HCT116 (cell line): ENCODE results near the gene KLRD1. TPM values are rescaled to one million over a fixed set of nuclear protein-coding genes. Genes with fewer than 3 reads are reported as not detected.
"Not testable (repeated sequence)": the region's sequence is repeated elsewhere in the genome, so short reads cannot be mapped to it uniquely, and the experiment has no call there.

Experiments
- ATAC-seq: fragments of 200-7000 bp; cut with Tn5 transposase; 2 replicates; pipeline ENCODE4 v1.9.1; 2020; ENCODE audit warnings: mild to moderate bottlenecking, moderate library complexity
- BruUV-seq: library from RNA; stranded (reverse); fragments of 400-500 nt; replicated peaks from 2 replicates; lab custom pipeline; 2021; lab: Mats Ljungman, UMichigan
- CTCF ChIA-PET: fragments of 300-600 bp; sonication (Branson Sonifier 250); formaldehyde crosslinking; loops from one replicate; lab custom pipeline; 2021; ENCODE audit warnings: antibody characterized with exemption; lab: Charles Lee
- POLR2A ChIA-PET: fragments of 300-600, 350-600 bp; sonication (Branson Sonifier 250); formaldehyde crosslinking; loops from one replicate; lab custom pipeline; 2021; ENCODE audit warnings: antibody characterized with exemption; lab: Charles Lee
- RAD21 ChIA-PET, 2 experiments: fragments of 300-600 bp; sonication (Branson Sonifier 250); formaldehyde crosslinking; loops; one replicate each; lab custom pipeline; 2023; ENCODE audit warnings: low total read pairs in 2 of 2; ENCODE audit not compliant: uncharacterized antibody in 2 of 2, unreplicated experiment in 2 of 2, low non-redundant PET in 1 of 2; lab: Charles Lee
- DNase-seq: peaks from one replicate; pipeline ENCODE4 v3.0.0-alpha.2; 2010; ENCODE audit warnings: low read depth, low spot score
- H2AFZ ChIP-seq: fragments of 200-600 bp; shearing (Covaris generic), sonication (generic); 2 replicates; pipeline ENCODE4 v1.6.1; 2017; ENCODE audit warnings: low read depth, mixed run types, mixed read lengths, antibody characterized with exemption, low read length; ENCODE audit not compliant: poor library complexity, severe bottlenecking
- H3K27ac ChIP-seq: 2 replicates; pipeline ENCODE4 v1.5.1; 2012; ENCODE audit warnings: low read depth, low read length
- H3K27me3 ChIP-seq: fragments of 200-600 bp; sonication (generic); 2 replicates; pipeline ENCODE4 v1.6.1; 2016; ENCODE audit warnings: mixed run types, low read length, mixed read lengths; ENCODE audit not compliant: insufficient read depth
- H3K36me3 ChIP-seq, 2 experiments: fragments of 200-500 bp in 1 of 2; fragments of 200-600 bp in 1 of 2; sonication (Bioruptor generic) in 1 of 2; sonication (generic) in 1 of 2; 2 replicates each; pipeline versions ENCODE4 v1.5.1 to v1.6.1; 2014 to 2016; ENCODE audit warnings: low read length in 2 of 2, inconsistent platforms in 1 of 2, mixed read lengths in 1 of 2, mixed run types in 1 of 2; ENCODE audit not compliant: insufficient read depth in 2 of 2, control insufficient read depth in 1 of 2
- H3K4me1 ChIP-seq, 2 experiments: fragments of 200-600 bp in 1 of 2; sonication (generic) in 1 of 2; 2 replicates each; pipeline versions ENCODE4 v1.5.1 to v1.6.1; 2012 to 2017; ENCODE audit warnings: low read length in 2 of 2, inconsistent platforms in 1 of 2, mild to moderate bottlenecking in 1 of 2, mixed read lengths in 1 of 2, mixed run types in 1 of 2, moderate library complexity in 1 of 2; ENCODE audit not compliant: insufficient read depth in 2 of 2, control insufficient read depth in 1 of 2
- H3K4me2 ChIP-seq: fragments of 200-600 bp; sonication (generic); 2 replicates; pipeline ENCODE4 v1.6.1; 2017; ENCODE audit warnings: mixed run types, low read length, mixed read lengths
- H3K4me3 ChIP-seq, 2 experiments: fragments of 200-600 bp in 1 of 2; sonication (generic) in 1 of 2; replicated peaks in 1 of 2; 2 replicates each; pipeline ENCODE4 v1.5.1; 2011 to 2016; ENCODE audit warnings: low read length in 2 of 2, control low read depth in 1 of 2, low read depth in 1 of 2, mild to moderate bottlenecking in 1 of 2, mixed read lengths in 1 of 2, mixed run types in 1 of 2
- H3K79me2 ChIP-seq: fragments of 200-600 bp; sonication (generic); 2 replicates; pipeline ENCODE4 v1.6.1; 2017; ENCODE audit warnings: mild to moderate bottlenecking, mixed run types, low read length, moderate library complexity, mixed read lengths; ENCODE audit not compliant: insufficient read depth
- H3K9ac ChIP-seq: fragments of 200-600 bp; sonication (generic); 2 replicates; pipeline ENCODE4 v1.6.1; 2016; ENCODE audit warnings: low read length, mixed read lengths
- H3K9me2 ChIP-seq: fragments of 200-600 bp; sonication (generic), shearing (Covaris generic); 2 replicates; pipeline ENCODE4 v1.6.1; 2017; ENCODE audit warnings: mixed run types, mild to moderate bottlenecking, moderate library complexity; ENCODE audit not compliant: insufficient read depth
- H3K9me3 ChIP-seq, 2 experiments: fragments of 200-500 bp in 1 of 2; fragments of 200-600 bp in 1 of 2; sonication (Bioruptor generic) in 1 of 2; sonication (generic) in 1 of 2; 2 replicates each; pipeline ENCODE4 v1.6.1; 2014 to 2017; ENCODE audit warnings: low read length in 2 of 2, mixed read lengths in 2 of 2, inconsistent platforms in 1 of 2, low read depth in 1 of 2, mild to moderate bottlenecking in 1 of 2, mixed run types in 1 of 2, moderate library complexity in 1 of 2; ENCODE audit not compliant: control insufficient read depth in 1 of 2, insufficient read depth in 1 of 2
- H4K20me1 ChIP-seq: fragments of 200-600 bp; sonication (generic), shearing (Covaris generic); 2 replicates; pipeline ENCODE4 v1.6.1; 2017; ENCODE audit warnings: mixed run types, mild to moderate bottlenecking, moderate library complexity; ENCODE audit not compliant: insufficient read depth
- CBX3 ChIP-seq: IDR thresholded peaks from 2 replicates; pipeline ENCODE4 v1.6.1; 2012; ENCODE audit warnings: low read depth
- EZH2phosphoT487 ChIP-seq: fragments of 200-600 bp; IDR thresholded peaks from 2 replicates; pipeline ENCODE4 v1.6.1; 2018; ENCODE audit warnings: antibody characterized with exemption, borderline replicate concordance
- FOSL1 ChIP-seq: IDR thresholded peaks from 2 replicates; pipeline ENCODE4 v1.6.1; 2012; ENCODE audit warnings: low read depth
- JUND ChIP-seq: IDR thresholded peaks from 2 replicates; pipeline ENCODE4 v1.6.1; 2012
- RAD21 ChIP-seq: IDR thresholded peaks from 2 replicates; pipeline ENCODE4 v1.6.1; 2012; ENCODE audit warnings: low read depth, mild to moderate bottlenecking
- SP1 ChIP-seq: IDR thresholded peaks from 2 replicates; pipeline ENCODE4 v1.6.1; 2012; ENCODE audit warnings: low read depth
- TCF7L2 ChIP-seq: IDR thresholded peaks from 2 replicates; pipeline ENCODE4 v1.7.0; 2011; ENCODE audit warnings: borderline replicate concordance, inconsistent platforms; ENCODE audit not compliant: insufficient read depth, insufficient read length; ENCODE audit errors: extremely low read depth
- intact Hi-C: fragments of 100-400 bp; cut with micrococcal nuclease; formaldehyde crosslinking; loops from 2 replicates; pipeline ENCODE4 v1.10.0; 2022
- total RNA-seq: library from RNA; stranded (reverse); gene quantifications from one replicate; pipeline ENCODE4 v1.2.1, GENCODE V29; 2021; ENCODE audit not compliant: unreplicated experiment
- TF ChIP-seq, protein P1 (sequence below): IDR thresholded peaks from 2 replicates; pipeline ENCODE4 v1.6.1; 2012

Gene KLRD1
- total RNA-seq, 1 experiment from 2014 or later = 0.27 TPM

DNA sequence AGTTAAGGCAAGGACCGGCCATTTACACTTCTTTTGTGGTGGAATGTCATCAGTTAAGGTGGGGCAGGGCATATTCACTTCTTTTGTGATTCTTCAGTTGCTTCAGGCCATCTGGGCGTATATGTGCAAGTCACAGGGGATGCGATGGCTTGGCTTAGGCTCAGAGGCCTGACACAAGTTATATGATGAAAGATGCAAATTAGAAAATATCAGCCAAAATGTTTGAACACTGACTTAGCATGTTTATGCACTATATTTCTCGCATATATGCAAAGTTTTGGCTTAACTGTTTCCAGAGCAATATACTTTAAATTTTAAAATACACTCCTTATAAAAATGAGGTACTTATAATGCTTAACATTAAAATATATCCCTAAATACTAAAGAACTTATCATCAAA lies 30.8 kb downstream of the KLRD1 start:
- BruUV-seq, H3K79me2 ChIP-seq, H3K4me3 ChIP-seq, DNase-seq, H2AFZ ChIP-seq, H3K9ac ChIP-seq, ATAC-seq, H3K9me3 ChIP-seq, H3K9me2 ChIP-seq, H3K4me2 ChIP-seq, POLR2A ChIA-PET, H3K27ac ChIP-seq, H3K36me3 ChIP-seq, H3K27me3 ChIP-seq, RAD21 ChIA-PET, H4K20me1 ChIP-seq, CTCF ChIA-PET: not testable (repeated sequence)
- peaks cover 15 to 20% of the 10 kb centered on the region in 2 experiments for H3K4me1 ChIP-seq
- intact Hi-C loops = loop anchor here (2.0 to 10.0 kb wide), 2 partner anchors 336 to 1146 kb away; partner anchors contain the start of gene STYK1

DNA sequence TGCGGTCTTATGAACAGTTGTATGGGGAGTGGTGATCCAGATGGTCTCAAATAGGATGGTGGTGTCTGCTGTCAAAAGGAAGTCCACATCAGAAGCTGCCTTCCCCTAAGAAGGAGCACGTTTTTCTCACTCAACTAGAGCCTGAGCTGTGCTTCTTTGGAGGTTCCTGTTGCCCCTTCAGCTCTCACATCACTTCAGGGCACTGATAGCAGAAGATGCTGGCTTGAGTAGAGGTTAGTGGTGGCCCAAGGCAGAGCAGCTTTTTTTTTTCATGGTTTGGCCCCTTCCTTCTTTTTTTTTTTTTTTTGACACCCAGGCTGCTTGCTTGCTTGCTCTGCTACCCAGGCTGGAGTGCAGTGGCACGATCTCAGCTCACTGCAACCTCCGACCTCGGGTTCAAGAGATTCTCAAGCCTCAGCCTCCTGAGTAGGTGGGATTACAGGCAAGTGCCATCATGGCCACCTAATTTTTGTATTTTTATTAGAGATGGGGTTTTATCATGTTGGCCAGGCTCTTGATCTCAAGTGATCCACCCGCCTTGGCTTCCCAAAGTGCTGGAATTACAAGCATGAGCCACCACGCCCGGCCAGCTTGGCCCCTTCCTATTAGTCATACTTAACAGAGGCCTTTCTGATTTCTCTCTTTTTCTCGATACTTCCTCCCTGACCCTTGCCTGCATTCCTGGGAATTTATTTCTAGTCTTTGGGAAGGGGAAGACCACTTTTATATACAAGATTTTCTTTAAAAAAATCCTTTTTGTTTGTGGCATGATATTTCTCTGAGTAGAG lies 31.6 kb downstream of the KLRD1 start:
- H3K4me2 ChIP-seq = peak overlapping the region; percentile 52

GRCh38 chr12:10340946-10341345 lies 33.3 kb downstream of the KLRD1 start:
- H3K27ac ChIP-seq, H3K4me3 ChIP-seq, H3K4me2 ChIP-seq, H3K36me3 ChIP-seq, H2AFZ ChIP-seq, H3K79me2 ChIP-seq, H4K20me1 ChIP-seq, POLR2A ChIA-PET, CTCF ChIA-PET, ATAC-seq, H3K9ac ChIP-seq, BruUV-seq, RAD21 ChIA-PET, intact Hi-C loops, H3K9me3 ChIP-seq, DNase-seq, H3K9me2 ChIP-seq, H3K27me3 ChIP-seq: not testable (repeated sequence)
- H3K4me1 ChIP-seq = peaks cover 15 to 20% of the 10 kb centered on the region in 2 experiments

More for the DNA sequence above, 31.6 kb downstream of the KLRD1 start:
- Histone ChIP-seq H3K36me3 (no peaks in the 10 kb centered on the region), H3K9ac (peak overlapping the region; percentile 21; the same call in 1 of the 2 replicates), H4K20me1 (no peaks in the 10 kb centered on the region), H3K27me3 (no peaks in the 10 kb centered on the region), H3K27ac (peak overlapping the region; percentile 7), H3K79me2 (no peaks in the 10 kb centered on the region), H3K9me3 (peaks cover 3 to 4% of the 10 kb centered on the region in 2 experiments; a peak in 1 of 4 replicates), H3K4me3 (peak overlapping the region in 1 of 2 experiments; percentile 17; a peak in 1 of 4 replicates), H3K9me2 (no peaks in the 10 kb centered on the region)
- ChIA-PET RAD21 (no interaction called here), POLR2A (interaction anchor here (1.5 kb wide), 1 partner anchor 25 kb away, joined by 4 read pairs; no protein-coding TSS in a partner anchor)
- BruUV-seq = no TSS peak
- ATAC-seq (peak; percentile 83), DNase-seq (peak; percentile 23)
- no peak for TF ChIP-seq EZH2phosphoT487
- TF ChIP-seq JUND = peak; percentile 59
- TF ChIP-seq FOSL1 = peak; percentile 57; the same call in 1 of the 2 replicates
- peak; percentile 59 for TF ChIP-seq SP1
- TF ChIP-seq RAD21 = no peak
- TF ChIP-seq CBX3 = peak; percentile 40; the same call in 1 of the 2 replicates
- no peak for TF ChIP-seq TCF7L2
- TF ChIP-seq, protein P1, sequence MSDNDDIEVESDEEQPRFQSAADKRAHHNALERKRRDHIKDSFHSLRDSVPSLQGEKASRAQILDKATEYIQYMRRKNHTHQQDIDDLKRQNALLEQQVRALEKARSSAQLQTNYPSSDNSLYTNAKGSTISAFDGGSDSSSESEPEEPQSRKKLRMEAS = peak; percentile 37
- TF ChIP-seq, all 23 proteins: peak for 5
- peak overlapping the region; percentile 87 for H2AFZ ChIP-seq
- intact Hi-C loops = loop anchor here (2.0 to 10.0 kb wide), 2 partner anchors 336 to 1146 kb away; partner anchors contain the start of gene STYK1
- peaks cover 15 to 20% of the 10 kb centered on the region in 2 experiments for H3K4me1 ChIP-seq
- CTCF ChIA-PET = interaction anchor here (0.7 kb wide), 1 partner anchor 27 kb away, joined by 4 read pairs; no protein-coding TSS in a partner anchor
